Inflammatory macrophage treated with lipopolysaccharide for 4 hours (primary cell): ENCODE measurements around the gene P4HA2.
"Not testable (repeated sequence)": the region's sequence is repeated elsewhere in the genome, so short reads cannot be mapped to it uniquely, and the experiment has no call there.

Experiments
- DNase-seq: peaks from one replicate; pipeline ENCODE4 v3.0.0-alpha.2; 2020

P4HA2 gene

DNA sequence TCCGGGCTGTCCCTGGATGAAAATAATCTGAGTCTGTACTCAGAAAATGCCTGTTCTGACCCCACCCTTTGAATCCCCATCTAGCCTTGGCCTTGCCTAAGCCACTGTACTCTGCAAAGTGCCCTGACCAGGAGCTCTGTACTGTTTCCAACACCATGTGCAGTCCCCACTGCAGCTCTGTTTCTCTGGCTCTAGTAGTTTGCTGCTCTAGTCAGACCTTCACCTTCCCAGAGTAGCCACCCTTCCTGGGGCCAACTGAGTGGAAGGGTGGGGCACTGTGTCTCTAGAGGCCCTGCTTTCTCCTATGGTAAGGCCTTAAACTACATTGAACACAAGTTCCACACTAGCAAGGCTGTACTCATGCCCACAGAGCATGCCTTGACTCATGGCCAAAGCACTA, 31.9 kb downstream of the P4HA2 start:
- no peak for DNase-seq

DNA sequence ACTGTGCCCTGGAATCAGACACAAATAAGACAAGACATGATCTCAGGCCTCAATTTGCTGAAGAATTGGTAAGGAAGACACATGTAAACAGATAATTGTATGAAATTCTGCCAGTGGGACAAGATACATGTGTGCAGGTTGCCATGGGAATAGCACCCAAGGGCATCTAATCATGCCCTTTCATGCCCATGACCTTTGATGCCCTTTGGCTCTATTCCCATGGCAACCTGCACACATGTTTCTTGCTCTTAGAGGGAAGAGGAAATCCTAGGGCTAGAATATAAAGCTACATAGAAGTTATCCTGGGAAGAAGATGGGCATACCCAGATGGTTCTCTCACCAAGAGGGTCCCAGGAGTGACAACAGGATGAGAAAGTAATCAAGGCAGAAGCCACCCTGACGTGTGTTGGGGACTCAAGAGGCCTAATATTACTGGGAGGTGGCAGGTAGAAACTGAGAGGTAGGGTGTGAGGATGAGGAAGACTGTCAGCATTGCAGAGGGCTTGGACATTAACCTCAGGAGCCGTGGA, 34.4 kb downstream of the P4HA2 start:
- no peak for DNase-seq

- DNase-seq: peak; percentile 62
Measured at GRCh38 chr5:132190161-132190817, 37.4 kb downstream of the P4HA2 start.

GRCh38 chr5:132184588-132184987, 43.1 kb downstream of the P4HA2 start:
- no peak for DNase-seq

DNA sequence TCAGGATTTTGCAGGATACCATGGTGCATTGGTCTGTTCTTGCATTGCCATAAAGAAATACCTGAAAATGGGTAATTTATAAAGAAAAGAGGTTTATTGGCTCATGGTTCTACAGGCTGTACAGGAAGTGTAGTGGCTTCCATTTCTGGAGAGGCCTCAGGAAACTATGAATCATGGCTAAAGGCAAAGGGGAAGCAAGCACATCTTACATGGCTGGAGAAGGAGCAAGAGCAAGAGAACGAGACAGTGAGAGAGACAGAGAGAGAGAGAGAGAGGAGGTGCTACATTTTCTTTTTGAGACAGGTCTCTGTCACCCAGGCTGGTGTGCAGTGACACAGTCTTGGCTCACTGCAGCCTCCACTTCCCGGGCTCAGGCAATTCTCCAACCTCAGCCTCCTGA, 43.9 kb downstream of the P4HA2 start:
- peak; percentile 30 for DNase-seq

DNA sequence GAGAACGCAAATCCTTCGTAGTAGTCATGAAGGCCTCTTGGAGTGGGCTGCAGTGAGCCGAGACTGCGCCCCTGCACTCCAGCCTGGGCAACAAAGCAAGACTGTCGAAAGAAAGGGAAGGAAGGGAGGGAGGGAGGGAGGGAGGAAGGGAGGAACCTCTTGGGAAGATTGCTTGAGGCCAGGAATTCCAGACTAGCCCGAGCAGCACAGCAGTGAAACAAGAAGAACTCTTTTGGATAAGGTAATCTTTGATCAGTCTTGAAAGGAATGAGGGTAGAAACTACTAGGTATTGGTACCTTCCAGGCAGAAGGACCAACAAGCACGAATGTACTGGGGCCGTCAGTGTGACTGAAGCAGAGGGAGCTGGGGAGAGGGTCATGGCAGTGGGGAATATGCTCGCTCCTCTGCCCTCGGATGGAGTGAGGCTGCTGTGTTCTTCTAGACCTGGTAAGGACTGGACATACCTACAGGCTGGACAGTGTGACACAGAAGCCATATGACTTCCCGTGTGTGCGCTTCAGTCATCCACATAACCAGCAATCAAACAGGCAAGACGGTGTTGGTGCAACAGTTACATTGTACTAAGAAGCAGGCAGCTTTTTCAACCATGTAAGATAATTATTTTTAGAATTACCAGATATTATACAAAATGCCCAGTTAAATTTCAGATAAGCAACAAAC, 45.2 kb downstream of the P4HA2 start:
- no peak for DNase-seq

DNA sequence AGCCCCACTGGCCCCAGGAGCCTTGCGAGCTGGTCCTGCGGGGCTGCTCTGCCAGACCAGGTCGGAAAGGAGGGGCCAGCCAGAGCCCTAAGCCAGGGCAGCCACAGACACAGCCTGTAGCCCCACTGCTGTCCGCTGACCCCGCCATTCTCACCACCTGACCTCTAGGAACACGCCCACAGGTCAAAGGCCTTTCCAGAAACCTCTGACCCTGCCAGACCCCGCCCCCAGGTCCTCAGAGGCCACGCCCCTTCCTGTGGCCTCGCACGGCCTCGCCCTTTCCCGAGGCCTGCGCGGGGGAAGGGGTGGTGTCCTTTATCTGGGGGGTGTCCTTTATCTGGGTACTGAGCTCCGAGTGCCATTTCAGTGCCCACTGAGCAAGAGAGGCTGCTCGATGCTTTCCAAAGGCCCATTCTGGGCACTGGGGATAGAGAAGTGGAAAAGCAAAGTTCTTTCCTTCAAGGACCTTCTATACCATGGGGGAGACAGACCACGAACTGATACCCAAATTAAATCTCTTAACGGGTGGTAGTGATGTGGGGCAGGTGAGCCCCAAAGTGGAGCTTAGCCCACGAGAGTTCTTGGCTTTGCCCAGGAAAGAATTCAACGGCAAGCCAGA, 46.5 kb downstream of the P4HA2 start:
- DNase-seq: no peak

DNA sequence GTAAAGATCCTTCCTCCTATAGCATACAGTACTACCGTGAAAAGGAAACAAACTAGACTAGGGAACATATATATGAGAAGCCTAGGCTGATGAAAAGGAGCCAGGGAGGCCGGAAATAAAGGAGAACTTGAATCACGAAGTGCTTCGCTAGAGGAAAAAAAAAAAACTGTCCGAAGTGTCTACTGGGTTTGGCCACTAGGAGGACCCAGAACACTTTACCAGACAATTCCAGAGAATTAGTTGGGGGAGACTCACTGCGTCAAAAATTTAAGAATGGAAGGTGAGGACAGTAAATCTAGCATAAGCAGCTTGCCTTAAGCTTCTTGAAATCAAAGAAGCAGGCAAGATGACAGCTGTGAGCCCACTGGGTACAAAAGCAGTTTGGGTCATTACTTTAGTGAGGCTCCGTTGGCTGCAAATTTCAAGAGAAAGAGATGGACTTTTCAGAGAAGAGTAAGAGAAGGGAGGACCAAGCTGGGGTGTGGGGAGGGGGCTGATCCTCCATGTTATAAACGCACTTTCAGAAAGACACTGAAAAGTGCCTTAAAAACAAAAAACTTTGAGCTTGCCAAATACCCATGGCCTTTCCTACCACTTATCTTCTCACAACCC, 47.4 kb downstream of the P4HA2 start:
- peak; percentile 69 for DNase-seq

- DNase-seq: no peak
Measured at GRCh38 chr5:132179405-132179804, 48.2 kb downstream of the P4HA2 start.

- DNase-seq: no peak
Measured at GRCh38 chr5:132177691-132178149, 49.9 kb downstream of the P4HA2 start.

GRCh38 chr5:132176987-132177386, 50.7 kb downstream of the P4HA2 start:
- peak; percentile 78 for DNase-seq

DNA sequence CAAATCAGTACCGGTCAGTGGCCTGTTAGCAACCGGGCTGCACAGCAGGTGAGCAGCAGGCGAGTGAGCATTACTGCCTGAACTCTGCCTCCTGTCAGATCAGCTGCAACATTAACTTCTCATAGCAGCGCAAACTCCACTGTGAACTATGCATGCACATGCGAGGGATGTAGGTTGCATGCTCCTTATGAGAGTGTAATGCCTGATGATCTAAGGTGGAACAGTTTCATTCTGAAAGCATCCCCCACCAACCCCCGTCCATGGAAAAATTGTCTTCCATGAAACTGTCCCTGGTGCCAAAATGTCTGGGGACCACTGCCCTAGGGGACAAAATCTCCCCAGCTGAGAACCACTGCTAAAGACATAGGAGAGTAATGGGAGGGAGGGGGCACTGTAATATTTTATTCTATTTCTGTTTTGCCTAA, 51.1 kb downstream of the P4HA2 start:
- DNase-seq: no peak

GRCh38 chr5:132162945-132163344, 64.7 kb downstream of the P4HA2 start:
- DNase-seq: no peak

GRCh38 chr5:132161574-132162326, 65.9 kb downstream of the P4HA2 start:
- not testable (repeated sequence) for DNase-seq

DNA sequence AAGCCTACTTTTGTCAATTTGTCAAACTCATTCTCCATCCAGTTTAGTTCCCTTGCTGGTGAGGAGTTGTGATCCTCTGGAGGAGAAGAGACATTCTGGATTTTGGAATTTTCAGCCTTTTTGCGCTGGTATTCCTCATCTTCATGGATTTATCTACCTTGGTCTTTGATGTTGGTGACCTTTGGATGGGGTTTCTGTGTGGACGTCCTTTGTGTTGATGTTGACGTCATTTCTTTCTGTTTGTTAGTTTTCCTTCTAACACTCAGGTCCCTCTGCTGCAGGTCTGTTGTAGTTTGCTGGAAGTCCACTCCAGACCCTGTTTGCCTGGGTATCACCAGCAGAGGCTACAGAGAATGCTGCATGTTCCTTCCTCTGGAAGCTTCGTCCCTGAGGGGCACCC, 71.2 kb downstream of the P4HA2 start:
- no peak for DNase-seq

DNA sequence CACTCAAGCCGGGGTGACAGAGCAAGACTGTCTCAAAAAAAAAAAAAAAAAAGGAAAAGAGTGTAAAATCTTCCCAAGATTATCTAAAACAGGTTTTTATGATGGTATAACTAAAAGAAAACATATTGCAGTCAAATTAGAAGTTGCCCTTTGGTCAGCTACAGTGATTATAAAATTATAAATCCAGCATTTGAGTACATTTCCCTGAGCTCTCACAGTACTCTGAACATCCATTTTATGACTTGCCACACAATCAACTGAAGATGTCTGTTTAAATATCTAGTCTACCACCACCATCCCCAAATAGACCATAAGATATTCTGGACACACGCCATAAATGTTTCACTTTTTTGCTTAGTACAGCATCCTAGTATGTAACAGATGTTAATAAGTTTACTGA, 77.1 kb downstream of the P4HA2 start:
- no peak for DNase-seq

- no peak for DNase-seq
Measured at GRCh38 chr5:132147663-132148062, 80.0 kb downstream of the P4HA2 start.

GRCh38 chr5:132145326-132145725, 82.3 kb downstream of the P4HA2 start:
- DNase-seq: not testable (repeated sequence)

DNA sequence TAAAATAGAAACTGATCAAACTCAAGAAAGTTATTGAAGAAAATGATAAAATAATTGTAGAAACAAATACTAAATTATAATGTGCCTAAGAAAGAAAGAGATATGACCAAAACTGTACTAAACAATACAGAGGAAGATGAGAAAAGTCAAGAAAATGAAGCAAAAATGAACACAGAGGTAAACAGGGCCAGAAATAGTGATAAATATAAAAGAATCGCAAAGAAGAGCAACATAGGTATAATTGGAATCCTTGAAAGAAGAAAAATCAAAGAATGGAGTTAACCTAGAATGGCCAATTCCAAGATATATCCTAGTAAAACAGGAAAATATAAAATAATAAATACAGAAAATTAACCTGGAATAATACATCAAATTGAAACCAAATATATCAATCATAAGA, 84.5 kb downstream of the P4HA2 start:
- DNase-seq: no peak

DNA sequence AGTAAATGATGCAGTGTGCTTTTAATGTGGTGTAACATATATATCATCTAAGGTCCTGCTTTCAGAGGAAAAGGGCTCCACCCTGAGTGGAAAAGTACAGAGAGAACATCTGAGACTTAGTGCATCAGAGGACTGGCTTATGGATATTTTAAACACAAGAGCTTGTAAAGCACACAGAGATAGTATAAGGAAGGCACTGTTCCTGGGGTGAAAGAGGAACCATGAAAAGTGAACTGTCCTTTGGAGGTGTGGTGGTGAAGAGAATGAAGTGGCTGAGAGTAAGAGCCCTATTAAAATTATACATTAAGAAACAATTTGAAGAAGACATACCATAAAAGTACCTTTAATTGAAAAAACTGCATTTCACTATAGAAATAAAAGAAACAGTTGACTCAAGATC, 85.2 kb downstream of the P4HA2 start:
- no peak for DNase-seq
